WERI-Rb-1 (cell line): ENCODE measurements around the gene BTD.
A peak's percentile ranks its signal among the peaks of the same experiment; 100 is the strongest.

Experiments
- DNase-seq: peaks from one replicate; pipeline ENCODE4 v3.0.0-alpha.2; 2020
- H3K27ac ChIP-seq: fragments of 250-450 bp; sonication (Bioruptor Pico); 2 replicates; pipeline ENCODE4 v1.5.1; 2020; ENCODE audit warnings: mild to moderate bottlenecking, moderate library complexity
- H3K27me3 ChIP-seq: fragments of 250-450 bp; sonication (Bioruptor Pico); 2 replicates; pipeline ENCODE4 v1.5.1; 2021; ENCODE audit warnings: mild to moderate bottlenecking, low read depth, moderate library complexity; ENCODE audit not compliant: insufficient read depth, severe bottlenecking
- H3K36me3 ChIP-seq: fragments of 250-450 bp; sonication (Bioruptor Pico); 2 replicates; pipeline ENCODE4 v1.5.1; 2020; ENCODE audit warnings: mild to moderate bottlenecking, moderate library complexity
- H3K4me3 ChIP-seq: 2 replicates; pipeline ENCODE4 v1.5.1; 2011; ENCODE audit warnings: low read depth, mild to moderate bottlenecking, control low read depth, low read length
- H3K9me3 ChIP-seq: fragments of 250-450 bp; sonication (Bioruptor Pico); 2 replicates; pipeline ENCODE4 v1.5.1; 2021; ENCODE audit warnings: mild to moderate bottlenecking, moderate library complexity; ENCODE audit not compliant: severe bottlenecking
- TF ChIP-seq, protein P1 (sequence below): IDR thresholded peaks from 2 replicates; pipeline ENCODE4 v1.5.1; 2011; ENCODE audit warnings: low read depth, mild to moderate bottlenecking, control low read depth, inconsistent platforms, low read length

Gene BTD

DNA sequence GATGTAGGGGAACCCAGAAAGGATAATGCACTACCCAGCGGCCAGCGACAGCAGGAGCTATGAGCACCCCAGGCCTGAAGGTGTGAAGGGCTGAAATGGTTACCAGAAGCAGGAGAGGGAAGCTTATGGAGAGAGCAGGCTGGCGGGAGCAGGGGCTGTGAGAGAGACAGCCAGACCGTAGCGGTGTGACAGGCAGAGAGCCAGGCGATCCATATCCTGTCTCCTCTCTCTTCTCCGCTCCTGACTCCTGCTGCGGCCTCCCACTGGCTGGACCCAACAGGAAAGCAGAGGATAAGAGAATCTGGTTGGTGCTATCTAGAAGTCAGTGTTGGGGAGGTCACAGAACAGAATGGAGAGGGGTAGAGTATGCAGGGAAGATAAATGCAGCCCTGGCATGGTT is 49.9 kb downstream of the BTD start:
- H3K4me3 ChIP-seq, result no peak overlapping the region
- no peaks in the 10 kb centered on the region for H3K27me3 ChIP-seq
- no peak overlapping the region for H3K27ac ChIP-seq
- TF ChIP-seq, protein P1, sequence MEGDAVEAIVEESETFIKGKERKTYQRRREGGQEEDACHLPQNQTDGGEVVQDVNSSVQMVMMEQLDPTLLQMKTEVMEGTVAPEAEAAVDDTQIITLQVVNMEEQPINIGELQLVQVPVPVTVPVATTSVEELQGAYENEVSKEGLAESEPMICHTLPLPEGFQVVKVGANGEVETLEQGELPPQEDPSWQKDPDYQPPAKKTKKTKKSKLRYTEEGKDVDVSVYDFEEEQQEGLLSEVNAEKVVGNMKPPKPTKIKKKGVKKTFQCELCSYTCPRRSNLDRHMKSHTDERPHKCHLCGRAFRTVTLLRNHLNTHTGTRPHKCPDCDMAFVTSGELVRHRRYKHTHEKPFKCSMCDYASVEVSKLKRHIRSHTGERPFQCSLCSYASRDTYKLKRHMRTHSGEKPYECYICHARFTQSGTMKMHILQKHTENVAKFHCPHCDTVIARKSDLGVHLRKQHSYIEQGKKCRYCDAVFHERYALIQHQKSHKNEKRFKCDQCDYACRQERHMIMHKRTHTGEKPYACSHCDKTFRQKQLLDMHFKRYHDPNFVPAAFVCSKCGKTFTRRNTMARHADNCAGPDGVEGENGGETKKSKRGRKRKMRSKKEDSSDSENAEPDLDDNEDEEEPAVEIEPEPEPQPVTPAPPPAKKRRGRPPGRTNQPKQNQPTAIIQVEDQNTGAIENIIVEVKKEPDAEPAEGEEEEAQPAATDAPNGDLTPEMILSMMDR, result no peak
- no peak for DNase-seq
- peaks cover 4% of the 10 kb centered on the region for H3K9me3 ChIP-seq
- no peaks in the 10 kb centered on the region for H3K36me3 ChIP-seq

DNA sequence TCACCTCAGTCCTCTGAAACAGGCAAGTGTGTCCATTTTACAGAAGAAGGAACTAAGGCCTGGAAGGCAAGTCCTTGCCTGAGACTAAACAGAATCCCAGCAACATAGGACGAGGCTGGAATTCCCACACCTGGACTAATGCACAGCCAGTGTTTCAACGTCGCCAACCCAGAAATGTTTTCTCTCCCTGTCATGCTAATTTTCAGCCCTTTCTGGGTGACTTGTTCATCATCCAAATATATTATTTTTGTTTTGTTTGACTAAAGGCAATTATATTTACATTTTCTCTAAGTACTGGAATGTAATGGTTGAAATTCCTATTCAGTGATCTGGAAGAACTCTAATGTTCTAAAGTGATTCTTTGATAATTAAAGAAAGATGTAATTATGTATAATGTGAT is 51.8 kb downstream of the BTD start:
- no peak overlapping the region for H3K4me3 ChIP-seq
- H3K27ac ChIP-seq, result no peak overlapping the region

DNA sequence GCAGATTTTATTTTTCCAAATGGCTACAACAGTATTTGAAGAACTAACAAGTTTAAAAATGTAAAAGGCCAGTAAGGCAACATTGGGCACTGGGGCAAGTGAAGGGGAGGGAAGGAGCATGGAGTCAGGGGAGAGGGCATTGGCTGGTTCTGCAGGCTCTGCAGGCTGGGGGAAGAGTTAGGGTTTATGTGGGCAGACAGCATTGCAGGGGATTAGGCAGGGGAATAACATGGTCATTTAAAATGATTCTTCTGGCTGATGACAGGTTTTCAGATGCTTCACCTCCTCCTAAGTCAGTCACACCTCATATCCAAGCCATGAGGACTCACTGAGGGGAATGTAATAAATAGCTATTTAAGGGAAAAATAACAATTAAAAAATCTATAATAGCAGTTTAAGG is 52.6 kb downstream of the BTD start:
- TF ChIP-seq, protein P1, result no peak
- no peaks in the 10 kb centered on the region for H3K36me3 ChIP-seq
- H3K27ac ChIP-seq, result no peak overlapping the region
- H3K4me3 ChIP-seq, result no peak overlapping the region
- H3K27me3 ChIP-seq, result no peaks in the 10 kb centered on the region
- peaks cover 11% of the 10 kb centered on the region for H3K9me3 ChIP-seq
- DNase-seq, result peak; percentile 19

More for the DNA sequence above, 51.8 kb downstream of the BTD start:
- H3K9me3 ChIP-seq, result peaks cover 11% of the 10 kb centered on the region
- H3K27me3 ChIP-seq, result no peaks in the 10 kb centered on the region
- TF ChIP-seq, protein P1, result no peak
- no peaks in the 10 kb centered on the region for H3K36me3 ChIP-seq
- DNase-seq, result no peak

DNA sequence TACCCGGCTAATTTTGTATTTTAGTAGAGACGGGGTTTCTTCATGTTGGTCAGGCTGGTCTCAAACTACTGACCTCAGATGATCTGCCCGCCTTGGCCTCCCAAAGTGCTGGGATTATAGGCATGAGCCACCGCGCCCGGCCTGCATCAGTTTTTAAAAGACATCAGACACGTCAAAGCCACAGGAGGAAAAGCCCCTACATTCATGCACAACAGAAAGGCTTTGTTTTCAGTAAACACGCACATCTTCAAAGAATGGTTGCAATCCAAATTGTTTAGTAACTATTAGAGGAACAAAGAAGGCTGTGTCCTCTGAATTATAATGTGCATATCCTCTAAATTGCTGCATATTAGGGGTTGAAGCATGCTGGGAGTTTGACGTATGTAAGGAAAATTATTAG is 53.3 kb downstream of the BTD start:
- peaks cover 11% of the 10 kb centered on the region for H3K9me3 ChIP-seq
- H3K27ac ChIP-seq, result no peak overlapping the region
- no peak for DNase-seq
- H3K27me3 ChIP-seq, result no peaks in the 10 kb centered on the region
- TF ChIP-seq, protein P1, result no peak
- no peak overlapping the region for H3K4me3 ChIP-seq
- H3K36me3 ChIP-seq, result no peaks in the 10 kb centered on the region

DNA sequence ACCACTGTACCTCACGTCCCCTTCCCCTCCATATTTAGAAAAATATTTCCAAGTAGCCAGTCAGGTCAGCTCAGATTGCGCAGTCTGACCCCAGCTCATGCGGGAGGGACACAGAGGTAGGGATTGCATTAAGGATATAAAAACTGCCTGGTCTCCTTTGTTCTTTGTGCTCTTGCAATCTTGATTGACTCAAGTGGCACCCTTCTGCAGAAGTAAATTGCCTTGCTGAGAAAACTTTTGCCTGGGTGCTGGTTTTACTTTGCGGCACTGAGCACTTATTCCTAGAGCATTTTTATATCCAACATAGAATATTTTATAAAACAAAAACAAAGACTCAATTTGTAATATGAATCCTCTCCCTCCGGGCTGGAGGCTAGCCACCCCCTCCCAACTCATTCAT is 54.8 kb downstream of the BTD start:
- TF ChIP-seq, protein P1, result no peak
- Histone ChIP-seq H3K27me3 (no peaks in the 10 kb centered on the region), H3K9me3 (peaks cover 11% of the 10 kb centered on the region), H3K4me3 (no peak overlapping the region), H3K27ac (no peak overlapping the region), H3K36me3 (no peaks in the 10 kb centered on the region)
- no peak for DNase-seq

DNA sequence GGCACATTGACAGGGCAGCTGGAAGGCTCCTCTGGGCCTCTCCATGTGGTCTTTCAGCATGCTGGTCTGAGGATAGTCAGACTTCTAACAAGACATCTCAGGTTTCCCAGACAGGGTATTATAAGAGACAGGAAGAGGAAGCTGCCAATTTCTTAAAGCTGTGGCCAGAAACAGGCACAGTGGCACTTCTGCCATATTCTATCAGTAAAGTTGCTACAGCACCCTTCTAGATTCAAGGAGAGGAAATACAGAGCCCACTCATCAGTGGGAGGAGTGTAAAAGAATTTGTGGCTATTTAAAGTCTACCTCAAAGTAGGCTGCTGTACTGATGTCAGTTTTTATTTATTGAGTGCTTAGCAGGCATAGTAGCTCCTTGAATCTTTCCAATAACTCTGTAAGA is 55.5 kb downstream of the BTD start:
- TF ChIP-seq, protein P1, result no peak
- no peak for DNase-seq
- Histone ChIP-seq H3K36me3 (no peaks in the 10 kb centered on the region), H3K9me3 (peaks cover 11% of the 10 kb centered on the region), H3K27me3 (no peaks in the 10 kb centered on the region), H3K27ac (no peak overlapping the region), H3K4me3 (no peak overlapping the region)
